ENCODE data around the gene CPM. TPM values are rescaled to one million over a fixed set of nuclear protein-coding genes. Genes with fewer than 3 reads are reported as not detected.

Gene CPM
- total and polyA plus RNA-seq, 2 of the 4 experiments (the other 2 are of a cell fraction): 2.0 to 8.8 TPM

GRCh38 chr12:68894276-68894855 lies 38.6 kb downstream of the CPM start:
- H3K4me1 ChIP-seq (ENCODE audit: control insufficient read depth, insufficient read depth, low read length): peaks cover 2% of the 10 kb centered on the region; the same call in 1 of the 2 replicates
- intact Hi-C loops (cut with micrococcal nuclease): no loop called here

More at GRCh38 chr12:68894276-68894855, 38.6 kb downstream of the CPM start:
- H3K27me3 ChIP-seq (ENCODE audit: control insufficient read depth, insufficient read depth, low read length): no peaks in the 10 kb centered on the region
- H2BK15ac ChIP-seq (ENCODE audit: low read depth, low read length): no peak overlapping the region
- no peak overlapping the region for H4K91ac ChIP-seq (ENCODE audit: insufficient read depth, low read depth, low read length)
- H3K27ac ChIP-seq (ENCODE audit: insufficient read depth, low read length): no peak overlapping the region
- no peaks in the 10 kb centered on the region for H3K9me1 ChIP-seq (ENCODE audit: insufficient read depth, low read length)
- H3K4me2 ChIP-seq (ENCODE audit: low read depth, low read length): no peak overlapping the region
- TF ChIP-seq MAFK (IDR thresholded peaks at IDR 0.05; ENCODE audit: low read depth, low read length) (no peak), RAD21 (IDR thresholded peaks at IDR 0.05; ENCODE audit: low read length) (no peak), SMC3 (IDR thresholded peaks at IDR 0.05; ENCODE audit: low read depth, low read length) (no peak), MAZ (IDR thresholded peaks at IDR 0.05; ENCODE audit: borderline replicate concordance, low read depth, low read length) (no peak), USF2 (IDR thresholded peaks at IDR 0.05; ENCODE audit: low read depth, low read length) (no peak), RFX5 (IDR thresholded peaks at IDR 0.05; ENCODE audit: low read depth, low read length) (no peak), NFE2L2 (IDR thresholded peaks at IDR 0.05; ENCODE audit: low read depth, low read length) (no peak), BHLHE40 (IDR thresholded peaks at IDR 0.05; ENCODE audit: low read depth, low read length) (no peak), CEBPB (IDR thresholded peaks at IDR 0.05; ENCODE audit: low read depth, low read length) (no peak), MXI1 (IDR thresholded peaks at IDR 0.05; ENCODE audit: borderline replicate concordance, low read depth, low read length) (no peak)
- no peak overlapping the region for H3K9ac ChIP-seq (ENCODE audit: low read depth, low read length)
- no peak overlapping the region for H2BK5ac ChIP-seq (ENCODE audit: low read depth, low read length, poor library complexity, severe bottlenecking)
- DNase-seq (no peak), ATAC-seq (ENCODE audit: low read depth) (no peak)
- no peak overlapping the region for H2BK20ac ChIP-seq (ENCODE audit: low read depth, low read length)
- H4K5ac ChIP-seq (ENCODE audit: low read depth, low read length): no peak overlapping the region
- 75% methylated on average over 2 of the region's 7 CpGs; no CpG with 5 or more reads in 1 of the 2 experiments for whole genome bisulfite sequencing, 2 experiments (ENCODE audit: extremely low coverage in 2 of 2, insufficient read length in 1 of 2)
- H3K4me3 ChIP-seq (ENCODE audit: insufficient read depth, low read depth, low read length): no peak overlapping the region
- no peaks in the 10 kb centered on the region for H3K79me1 ChIP-seq (ENCODE audit: low read depth in 1 of 2, low read length in 2 of 2)
- in situ Hi-C loops (cut with MboI; ENCODE audit: low sequenced_read_pairs): no loop called here
- H3K9me3 ChIP-seq (ENCODE audit: control insufficient read depth, insufficient read depth, low read length): no peaks in the 10 kb centered on the region
- no peaks in the 10 kb centered on the region for H4K20me1 ChIP-seq (ENCODE audit: insufficient read depth, low read length)
- no peak overlapping the region for H2AK5ac ChIP-seq (ENCODE audit: low read depth, low read length)
- H2AK9ac ChIP-seq (replicated peaks; ENCODE audit: low read depth, low read length, poor library complexity): no peak overlapping the region
- dilution Hi-C loops (cut with HindIII; ENCODE audit: low sequenced_read_pairs, unreplicated experiment): no loop called here
- H3K36me3 ChIP-seq (ENCODE audit: control insufficient read depth, insufficient read depth, low read length): no peaks in the 10 kb centered on the region
- no peak overlapping the region for H4K8ac ChIP-seq (ENCODE audit: low read depth in 2 of 2, low read length in 2 of 2)
- CTCF ChIA-PET: no interaction called here
- no peak overlapping the region for H3K14ac ChIP-seq (replicated peaks; ENCODE audit: low read depth, low read length)
- H3K56ac ChIP-seq (ENCODE audit: extremely low read depth, insufficient read depth, low read length): no peak overlapping the region
- H2AFZ ChIP-seq (replicated peaks; ENCODE audit: low read length, poor library complexity): no peak overlapping the region
- H3K4ac ChIP-seq (ENCODE audit: low read depth, low read length): no peak overlapping the region
- no TSS peak for BruUV-seq (replicated peaks)
- no peak overlapping the region for H3K18ac ChIP-seq (ENCODE audit: low read depth, low read length)
- H3K23ac ChIP-seq (ENCODE audit: low read depth, low read length): no peak overlapping the region
- H2BK120ac ChIP-seq (ENCODE audit: low read depth, low read length): no peak overlapping the region
- POLR2A ChIA-PET (ENCODE audit: unreplicated experiment): no interaction called here
